ENCODE results near the gene FGFR3. TPM values are rescaled to one million over a fixed set of nuclear protein-coding genes. Genes with fewer than 3 reads are reported as not detected.
A peak's percentile ranks its signal among the peaks of the same experiment; 100 is the strongest.

The FGFR3 gene
- total RNA-seq, 1 donor from 2014 or later, result 30.9 TPM

DNA sequence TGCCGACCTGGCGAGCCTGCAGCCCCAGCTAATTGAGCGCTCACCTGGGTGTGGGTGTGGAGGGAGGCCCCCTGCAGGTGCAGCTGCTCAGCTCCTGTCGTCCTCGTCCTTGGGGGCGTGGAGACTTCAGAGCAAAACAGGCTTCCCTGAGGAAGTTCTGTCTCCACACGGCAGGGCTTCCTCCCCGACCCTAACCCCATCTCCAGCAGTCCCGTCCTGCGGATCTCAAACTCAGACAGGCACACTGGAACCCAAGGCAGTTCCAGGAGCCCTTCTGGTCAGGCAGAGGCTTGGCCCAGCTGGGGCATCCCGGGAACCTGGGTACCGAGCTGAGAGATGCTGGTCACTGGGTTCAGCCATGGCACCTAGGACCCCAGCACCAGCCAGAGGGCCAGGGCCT is 47.4 kb upstream of the FGFR3 start:
- Mint-ChIP-seq H3K9me3 (no peaks in the 10 kb centered on the region), H3K27me3 (ENCODE audit: low read depth) (peaks cover 2% of the 10 kb centered on the region), H3K27ac (no peak overlapping the region), H3K4me1 (no peaks in the 10 kb centered on the region), H3K36me3 (peaks cover 18% of the 10 kb centered on the region), H3K4me3 (no peak overlapping the region)
- no peak for DNase-seq (ENCODE audit: low spot score in 2 of 2, unreplicated experiment in 2 of 2)
- TF ChIP-seq CTCF (IDR thresholded peaks at IDR 0.05; ENCODE audit: unreplicated experiment), result no peak

- Mint-ChIP-seq H3K36me3 (peaks cover 15% of the 10 kb centered on the region), H3K9me3 (no peaks in the 10 kb centered on the region), H3K4me1 (no peaks in the 10 kb centered on the region), H3K4me3 (no peak overlapping the region), H3K27me3 (ENCODE audit: low read depth) (peaks cover 2% of the 10 kb centered on the region), H3K27ac (no peak overlapping the region)
- DNase-seq (ENCODE audit: low spot score in 2 of 2, unreplicated experiment in 2 of 2), result peak; percentile 79 to 93
- TF ChIP-seq CTCF (IDR thresholded peaks at IDR 0.05; ENCODE audit: unreplicated experiment), result peak; percentile 93
Measured at GRCh38 chr4:1746265-1746691, 46.8 kb upstream of the FGFR3 start.

DNA sequence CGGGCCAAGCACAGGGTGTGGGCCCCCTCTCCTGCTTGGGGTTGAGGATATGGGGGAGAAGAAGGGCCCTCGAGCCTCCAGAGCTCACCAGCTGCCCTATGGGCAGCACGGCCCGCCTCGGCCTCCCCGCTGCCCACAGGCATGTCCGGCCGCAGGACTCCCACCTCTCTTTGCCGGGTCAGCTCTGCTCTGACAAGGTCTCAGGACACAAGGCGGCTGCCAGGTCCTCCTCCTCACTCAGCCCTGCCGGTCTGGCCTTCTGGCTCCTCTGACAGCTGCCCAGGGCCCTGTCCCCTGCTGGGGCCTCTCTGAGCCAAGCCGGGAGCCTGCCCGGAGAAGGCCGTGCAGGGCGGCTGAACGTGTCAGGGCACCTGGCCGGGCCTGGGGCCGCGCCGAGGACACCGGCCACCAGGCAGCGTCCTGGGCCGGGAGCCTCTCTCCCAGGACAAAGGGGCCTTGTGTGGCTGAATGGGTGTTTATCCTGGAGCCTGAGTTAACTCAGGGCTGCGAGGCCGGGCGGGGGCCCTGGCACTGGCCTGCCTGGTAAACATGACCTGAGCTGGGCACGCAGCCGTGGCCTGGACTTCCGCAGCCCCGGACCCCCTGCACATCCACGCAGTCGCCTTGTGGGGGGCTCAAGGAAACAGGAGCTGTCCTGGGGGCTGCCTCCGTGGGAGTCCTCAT is 46.0 kb upstream of the FGFR3 start:
- no peak for DNase-seq (ENCODE audit: low spot score in 2 of 2, unreplicated experiment in 2 of 2)
- peaks cover 9% of the 10 kb centered on the region for H3K36me3 Mint-ChIP-seq
- no peaks in the 10 kb centered on the region for H3K9me3 Mint-ChIP-seq
- TF ChIP-seq CTCF (IDR thresholded peaks at IDR 0.05; ENCODE audit: unreplicated experiment), result no peak
- no peak overlapping the region for H3K27ac Mint-ChIP-seq
- H3K27me3 Mint-ChIP-seq (ENCODE audit: low read depth), result peaks cover 2% of the 10 kb centered on the region
- H3K4me1 Mint-ChIP-seq, result no peaks in the 10 kb centered on the region
- no peak overlapping the region for H3K4me3 Mint-ChIP-seq

DNA sequence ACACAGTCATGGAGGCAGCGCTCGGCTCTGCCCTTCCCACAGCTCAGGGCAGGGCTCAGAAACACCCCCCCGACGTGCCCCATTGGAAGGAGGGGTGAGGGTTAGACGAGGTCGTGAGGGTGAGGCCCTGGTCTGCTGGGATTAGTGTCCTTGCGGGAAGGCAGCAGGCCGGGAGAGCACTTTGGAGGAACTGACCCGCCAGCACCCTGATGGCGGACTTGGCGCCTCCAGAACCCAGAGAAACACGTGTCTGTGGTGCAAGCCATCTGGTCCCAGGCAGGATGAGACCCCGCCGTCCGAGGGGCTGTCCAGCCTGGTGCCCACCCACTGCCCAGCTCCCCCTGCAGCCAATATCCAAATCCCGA is 45.5 kb upstream of the FGFR3 start:
- H3K27me3 Mint-ChIP-seq (ENCODE audit: low read depth), result peaks cover 2% of the 10 kb centered on the region
- no peak overlapping the region for H3K4me3 Mint-ChIP-seq
- no peak for DNase-seq (ENCODE audit: low spot score in 2 of 2, unreplicated experiment in 2 of 2)
- H3K36me3 Mint-ChIP-seq, result peaks cover 9% of the 10 kb centered on the region
- no peaks in the 10 kb centered on the region for H3K9me3 Mint-ChIP-seq
- H3K27ac Mint-ChIP-seq, result no peak overlapping the region
- no peak for TF ChIP-seq CTCF (IDR thresholded peaks at IDR 0.05; ENCODE audit: unreplicated experiment)
- H3K4me1 Mint-ChIP-seq, result no peaks in the 10 kb centered on the region

GRCh38 chr4:1748465-1748995 is 44.6 kb upstream of the FGFR3 start:
- H3K27me3 Mint-ChIP-seq (ENCODE audit: low read depth), result peaks cover 2% of the 10 kb centered on the region

More at GRCh38 chr4:1748465-1748995, 44.6 kb upstream of the FGFR3 start:
- no peak overlapping the region for H3K27ac Mint-ChIP-seq
- no peak overlapping the region for H3K4me3 Mint-ChIP-seq
- DNase-seq (ENCODE audit: low spot score in 2 of 2, unreplicated experiment in 2 of 2), result peak; percentile 86 to 92
- TF ChIP-seq CTCF (IDR thresholded peaks at IDR 0.05; ENCODE audit: unreplicated experiment), result peak; percentile 90
- no peaks in the 10 kb centered on the region for H3K9me3 Mint-ChIP-seq
- peaks cover 7% of the 10 kb centered on the region for H3K36me3 Mint-ChIP-seq
- H3K4me1 Mint-ChIP-seq, result no peaks in the 10 kb centered on the region
